ENCODE data around the gene MKI67.

Gene MKI67

DNA sequence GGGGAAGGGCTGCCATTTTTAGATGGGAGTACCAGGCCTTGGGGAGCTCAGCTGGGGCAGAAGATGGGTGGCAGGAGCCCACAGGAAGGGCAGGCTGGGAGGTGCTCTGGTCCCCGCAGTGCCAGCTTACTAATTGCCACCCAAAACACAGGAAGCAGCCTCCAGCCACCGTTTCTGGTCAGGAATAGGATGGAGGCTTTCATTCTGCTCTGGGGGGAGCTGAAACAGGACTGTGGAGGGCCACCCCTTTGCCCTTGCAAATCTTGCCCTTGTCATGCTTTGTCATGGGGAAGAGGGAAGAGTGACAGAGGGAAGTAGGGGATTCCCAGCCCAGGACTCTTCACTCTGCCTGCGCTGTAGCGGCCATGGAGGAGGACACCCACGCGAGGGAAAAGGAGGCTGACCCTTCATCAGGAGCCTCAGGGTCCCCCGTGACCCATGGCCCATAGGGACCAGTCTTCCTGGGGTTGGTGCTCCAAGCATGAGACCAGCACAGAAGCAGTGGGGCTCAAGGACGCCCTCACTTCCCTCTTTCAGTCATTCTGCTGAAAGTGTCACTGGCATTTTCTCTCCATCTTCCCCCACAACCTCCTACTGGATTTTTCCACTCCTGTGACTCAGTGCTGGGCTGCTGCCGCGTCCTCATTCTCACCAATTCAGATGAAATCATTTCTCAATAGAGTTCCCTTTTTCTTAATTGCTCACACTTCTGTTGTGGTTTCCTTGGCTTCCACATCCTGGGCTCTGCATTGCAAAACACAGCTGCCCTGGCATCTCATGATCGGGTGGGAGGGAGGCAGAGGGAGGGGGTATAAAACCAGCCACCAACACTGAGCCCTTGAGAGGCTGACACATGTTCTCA, 61.9 kb downstream of the MKI67 start:
- peak; percentile 76 to 85 for DNase-seq

DNA sequence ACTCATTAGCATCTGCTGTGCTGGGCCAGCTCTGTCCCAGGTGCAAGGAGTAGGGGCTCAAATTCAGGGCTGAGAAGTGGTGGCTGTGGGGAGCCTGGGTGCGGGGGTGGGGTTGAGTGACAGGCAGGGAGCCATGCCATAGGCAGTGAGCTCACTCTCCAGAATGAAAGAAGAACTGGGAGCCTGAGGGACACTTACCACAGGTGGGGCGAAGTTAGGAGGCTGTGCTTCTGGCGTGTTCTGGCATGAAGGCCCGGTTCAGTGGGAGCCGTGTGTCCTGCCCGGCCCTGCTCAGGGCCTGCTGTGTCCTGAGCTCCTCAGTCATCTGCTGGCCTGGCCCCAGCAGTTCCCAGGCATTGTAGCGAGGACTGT, 62.5 kb downstream of the MKI67 start:
- peak; percentile 40 to 55 for DNase-seq

DNA sequence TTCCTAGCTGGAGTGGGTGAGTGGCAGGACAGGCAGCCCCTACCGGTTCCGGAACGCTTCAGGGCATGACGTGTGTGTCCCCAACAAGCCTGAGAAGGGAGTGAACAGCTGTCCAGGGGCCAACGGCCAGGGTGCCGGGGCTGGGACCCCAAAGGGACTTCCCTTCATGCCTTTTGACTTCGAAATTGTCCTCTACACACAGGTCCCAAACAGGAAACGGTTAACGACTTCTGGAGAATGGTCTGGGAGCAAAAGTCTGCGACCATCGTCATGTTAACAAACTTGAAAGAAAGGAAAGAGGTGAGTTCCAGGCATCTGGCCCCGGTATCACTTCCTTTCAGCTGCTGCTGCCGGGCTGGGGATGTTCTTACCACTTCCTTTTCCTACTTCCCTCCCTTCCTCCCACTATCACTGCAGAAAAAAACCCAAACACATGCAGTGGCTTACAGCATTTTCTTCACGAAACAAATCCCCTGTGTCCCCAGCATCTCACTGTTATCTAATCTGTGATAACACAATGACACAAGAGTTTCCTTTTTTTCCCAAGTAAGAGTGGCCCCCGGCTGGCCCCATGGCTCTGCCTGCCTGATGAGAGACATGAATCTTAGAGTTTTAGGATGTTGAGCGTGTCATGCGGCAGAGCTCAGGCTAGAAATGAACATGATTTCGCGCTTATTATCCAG, 63.2 kb downstream of the MKI67 start:
- DNase-seq = peak; percentile 47 to 58

DNA sequence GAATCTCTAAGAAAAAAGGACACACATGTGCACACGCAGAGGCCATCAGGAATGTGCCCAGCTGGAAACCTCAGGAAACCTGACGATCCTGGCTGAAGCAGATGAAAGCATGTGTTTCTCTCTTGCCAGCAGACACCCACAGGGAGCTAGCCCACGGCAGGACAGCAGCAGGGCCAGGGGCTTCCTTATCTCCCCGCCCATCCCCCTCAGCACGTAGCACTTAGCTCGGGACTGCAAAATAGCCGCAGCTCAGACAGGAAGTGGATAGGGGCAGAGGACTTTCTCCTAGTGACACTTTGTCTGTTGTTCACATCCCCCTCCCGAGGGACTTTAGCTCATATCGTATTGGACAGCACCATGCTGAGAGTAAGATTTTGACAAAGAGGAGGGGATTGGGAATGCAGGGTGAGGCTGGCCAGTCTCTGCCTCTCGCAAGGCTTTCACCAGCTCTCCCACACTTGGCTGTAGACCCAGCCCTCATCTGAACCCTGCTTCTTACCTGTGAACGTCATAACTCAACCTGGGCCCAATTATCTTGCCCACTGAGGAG, 63.8 kb downstream of the MKI67 start:
- DNase-seq = no peak

DNA sequence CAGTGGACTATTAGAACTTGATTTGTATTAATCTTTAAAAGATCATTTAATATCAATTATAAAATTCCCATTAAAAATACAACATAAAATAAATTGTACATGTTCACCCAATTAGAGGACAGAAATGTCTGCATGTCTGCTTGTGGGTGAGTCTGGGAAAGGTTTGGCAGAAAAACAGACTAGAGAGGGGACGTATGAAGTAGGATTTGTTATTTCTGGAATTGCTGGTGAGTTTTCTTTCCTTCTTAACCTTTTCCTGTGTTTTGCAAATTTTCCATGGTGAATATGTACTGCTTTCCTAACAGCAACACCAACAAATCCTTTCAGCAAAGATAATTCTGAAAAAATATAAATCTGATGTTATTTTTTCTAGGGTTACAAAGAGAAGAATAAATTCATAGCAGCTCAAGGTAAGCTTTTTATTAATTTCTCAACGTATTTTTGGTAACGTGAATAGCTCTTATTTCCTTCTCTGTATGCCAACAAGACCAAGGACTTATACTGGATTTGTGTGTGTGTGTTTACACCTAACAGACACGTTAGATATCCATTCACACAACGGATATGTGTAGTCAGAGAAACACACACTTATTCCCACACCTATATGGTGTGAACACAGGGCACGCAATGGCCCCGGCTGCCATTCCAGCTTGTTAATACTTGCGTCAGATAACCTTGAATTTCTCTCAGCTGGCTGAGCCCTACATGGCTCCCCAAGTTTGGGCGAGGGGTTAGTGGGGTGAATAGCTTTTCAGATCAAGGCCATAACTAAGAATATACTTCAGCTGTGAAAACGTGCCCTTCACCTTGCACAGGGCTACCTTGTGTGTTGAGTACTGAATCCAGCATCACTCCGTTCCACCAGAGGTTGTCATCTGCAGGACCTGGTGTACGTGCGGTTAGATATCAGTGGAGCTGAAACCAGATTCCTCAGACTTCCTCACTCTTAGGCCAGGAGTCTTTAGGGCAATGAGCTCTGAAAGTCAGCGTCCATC, 64.6 kb downstream of the MKI67 start:
- no peak for DNase-seq

DNA sequence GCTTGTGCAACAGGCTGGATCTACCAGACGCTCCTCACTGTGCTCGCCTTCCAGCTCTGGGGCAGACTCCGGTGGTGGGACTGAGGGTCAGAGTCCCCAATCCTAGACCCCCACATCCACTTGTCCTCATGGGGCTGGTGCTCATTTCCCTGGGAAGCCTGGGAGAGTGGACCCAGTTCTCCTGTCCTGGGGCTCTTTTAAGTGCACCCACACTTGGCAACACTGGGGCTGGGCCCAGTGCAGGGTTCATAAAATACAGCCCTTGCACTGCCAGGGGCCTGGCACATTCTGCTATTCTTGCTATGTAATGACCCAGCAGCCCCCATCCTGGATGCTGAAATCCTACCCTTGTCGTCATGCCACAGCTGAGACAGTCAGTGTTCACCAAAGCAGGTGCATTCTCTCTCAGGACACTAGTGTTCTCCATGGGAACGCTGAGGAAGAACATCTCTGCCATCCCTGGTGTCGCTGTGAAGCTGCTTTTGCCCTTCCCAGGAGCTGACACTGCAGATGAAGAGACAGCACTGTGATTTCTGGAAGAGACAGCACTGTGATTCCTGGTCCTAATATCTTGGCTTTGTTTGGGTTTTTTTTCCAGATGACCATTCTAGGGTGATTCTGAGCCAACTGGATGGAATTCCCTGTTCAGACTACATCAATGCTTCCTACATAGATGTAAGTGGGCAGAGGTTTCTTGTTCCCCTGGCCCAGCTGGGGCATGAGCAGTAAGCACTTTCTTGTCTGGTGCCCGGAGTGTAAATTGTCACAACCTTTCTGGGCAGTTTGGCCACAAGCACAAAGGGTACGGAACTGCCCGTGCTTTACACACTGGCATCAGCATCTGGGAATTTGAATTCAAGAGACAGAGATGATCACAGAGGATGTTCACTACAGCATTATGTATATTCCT, 65.6 kb downstream of the MKI67 start:
- DNase-seq = no peak

DNA sequence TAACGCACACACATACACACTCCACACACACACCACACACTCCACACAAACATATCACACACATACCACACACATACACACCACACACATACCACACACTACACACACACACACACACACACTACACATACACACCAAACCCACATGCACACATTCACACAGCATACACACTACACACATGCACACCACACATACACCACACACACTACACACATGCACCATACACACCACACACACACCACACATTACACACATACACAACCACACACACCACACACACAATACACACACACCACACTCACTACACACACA, 66.3 kb downstream of the MKI67 start:
- no peak for DNase-seq

DNA sequence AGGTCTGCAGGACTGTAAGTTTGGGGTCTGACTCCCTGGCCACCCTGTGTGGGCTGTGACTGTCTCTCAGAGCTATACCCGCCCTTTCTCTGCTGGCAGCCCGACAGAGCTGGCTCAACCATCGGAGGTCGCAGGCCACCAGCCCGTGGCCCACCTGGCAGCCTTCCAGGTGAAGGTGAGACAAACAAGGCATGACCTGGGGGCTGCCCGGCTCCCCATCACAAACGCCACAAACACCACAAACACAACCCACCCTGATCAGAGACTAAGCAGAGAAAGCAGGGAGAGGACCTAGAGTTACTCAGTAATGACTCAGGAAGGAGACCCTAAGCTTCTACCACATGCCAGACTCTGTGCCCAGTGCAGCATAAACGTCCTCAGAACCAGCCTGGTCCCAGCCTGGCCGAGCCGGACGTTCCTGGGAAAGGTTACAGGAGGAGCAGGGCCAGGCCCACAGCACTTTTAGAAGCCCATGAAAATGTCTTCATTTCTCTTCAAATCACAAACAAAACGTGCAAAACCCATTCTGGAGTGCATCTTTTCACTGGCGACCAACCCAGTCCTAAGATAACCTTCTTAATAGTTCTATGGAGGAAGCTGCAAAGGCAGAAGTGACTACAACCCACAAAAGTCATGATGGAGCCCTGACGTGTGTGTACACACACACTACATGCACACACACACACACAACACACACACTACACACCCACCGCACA, 66.8 kb downstream of the MKI67 start:
- no peak for DNase-seq

DNA sequence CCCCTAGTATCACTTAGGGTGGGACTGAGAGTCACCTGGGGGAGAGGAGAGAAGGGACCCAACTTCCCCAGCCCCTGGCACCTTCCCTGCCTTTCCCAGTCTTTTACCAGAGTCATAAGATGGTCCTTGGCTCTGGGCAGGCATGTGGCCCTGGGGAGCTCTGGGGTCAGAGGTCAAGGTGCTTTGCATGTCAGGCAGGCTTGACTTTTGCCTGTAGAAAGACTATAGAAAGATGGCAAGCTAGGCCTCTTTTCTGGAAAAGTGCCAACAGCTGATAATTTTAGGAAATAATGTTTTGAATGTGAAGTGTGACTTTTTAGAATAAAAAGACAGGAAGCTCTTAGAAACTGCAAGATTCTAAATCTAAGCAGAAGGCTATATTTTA, 67.5 kb downstream of the MKI67 start:
- DNase-seq = no peak

DNA sequence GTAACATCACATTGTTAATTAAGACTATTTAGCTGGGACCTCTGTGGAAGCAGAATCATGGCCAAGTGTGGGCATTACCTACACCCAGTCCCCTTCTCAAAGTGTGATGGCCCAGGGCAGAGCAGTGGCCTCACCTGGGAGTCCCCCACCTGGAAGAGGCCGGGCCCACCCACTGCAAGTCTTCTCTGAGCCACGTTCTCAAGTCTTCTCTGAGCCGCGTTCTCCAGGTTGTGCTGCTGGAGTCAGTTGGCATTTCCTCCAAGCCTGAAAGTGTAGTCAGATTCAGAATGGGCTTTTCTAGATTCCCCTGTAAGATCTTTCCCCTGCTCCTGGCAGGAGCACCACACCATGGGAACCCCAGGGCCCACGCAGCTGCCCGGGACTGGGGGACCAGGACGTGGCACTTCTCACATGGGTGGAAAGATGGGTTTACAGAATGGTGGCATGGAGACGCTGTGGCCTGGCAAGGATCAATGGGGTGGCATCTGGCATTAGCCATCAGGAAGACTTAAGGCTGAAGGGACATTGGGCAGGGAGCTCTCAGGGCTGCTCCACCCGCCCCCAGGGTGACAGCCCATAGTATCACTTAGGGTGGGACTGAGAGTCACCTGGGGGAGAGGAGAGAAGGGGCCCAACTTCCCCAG, 68.0 kb downstream of the MKI67 start:
- no peak for DNase-seq

DNA sequence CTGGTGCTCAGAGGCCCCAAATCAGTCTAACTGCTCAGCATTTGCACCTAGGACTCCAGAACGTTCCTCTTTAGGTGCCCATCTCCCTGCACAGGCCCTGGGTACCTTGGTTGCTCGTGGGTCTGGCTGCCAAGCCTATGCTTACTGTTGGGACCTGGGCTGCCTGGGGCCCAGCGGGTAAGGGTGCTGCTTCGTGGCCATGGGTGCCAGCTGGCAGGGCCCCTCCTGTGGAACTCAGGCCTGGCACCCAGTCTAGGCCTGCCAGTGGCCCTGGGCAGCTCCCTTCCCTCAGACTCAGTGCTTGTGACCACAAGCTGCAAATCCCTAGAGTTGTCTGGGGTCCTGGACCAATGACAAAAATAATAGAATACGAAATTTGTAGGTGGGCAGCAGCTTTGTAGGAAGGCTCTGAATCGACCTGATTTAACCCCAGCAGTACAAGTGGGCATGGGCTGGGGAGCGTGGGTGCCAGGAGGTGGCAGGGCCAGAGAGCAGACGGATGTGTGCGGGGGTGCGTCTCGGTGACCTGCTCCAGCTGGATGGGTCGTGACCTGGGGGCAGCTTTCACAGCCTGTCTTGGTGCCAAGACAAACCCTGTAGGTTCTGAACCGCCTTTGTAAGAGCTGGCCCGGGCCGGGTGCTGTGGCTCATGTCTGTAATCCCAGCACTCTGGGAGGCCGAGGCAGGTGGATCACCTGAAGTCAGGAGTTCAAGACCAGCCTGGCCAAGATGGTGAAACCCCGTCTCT, 69.7 kb downstream of the MKI67 start:
- DNase-seq = no peak

DNA sequence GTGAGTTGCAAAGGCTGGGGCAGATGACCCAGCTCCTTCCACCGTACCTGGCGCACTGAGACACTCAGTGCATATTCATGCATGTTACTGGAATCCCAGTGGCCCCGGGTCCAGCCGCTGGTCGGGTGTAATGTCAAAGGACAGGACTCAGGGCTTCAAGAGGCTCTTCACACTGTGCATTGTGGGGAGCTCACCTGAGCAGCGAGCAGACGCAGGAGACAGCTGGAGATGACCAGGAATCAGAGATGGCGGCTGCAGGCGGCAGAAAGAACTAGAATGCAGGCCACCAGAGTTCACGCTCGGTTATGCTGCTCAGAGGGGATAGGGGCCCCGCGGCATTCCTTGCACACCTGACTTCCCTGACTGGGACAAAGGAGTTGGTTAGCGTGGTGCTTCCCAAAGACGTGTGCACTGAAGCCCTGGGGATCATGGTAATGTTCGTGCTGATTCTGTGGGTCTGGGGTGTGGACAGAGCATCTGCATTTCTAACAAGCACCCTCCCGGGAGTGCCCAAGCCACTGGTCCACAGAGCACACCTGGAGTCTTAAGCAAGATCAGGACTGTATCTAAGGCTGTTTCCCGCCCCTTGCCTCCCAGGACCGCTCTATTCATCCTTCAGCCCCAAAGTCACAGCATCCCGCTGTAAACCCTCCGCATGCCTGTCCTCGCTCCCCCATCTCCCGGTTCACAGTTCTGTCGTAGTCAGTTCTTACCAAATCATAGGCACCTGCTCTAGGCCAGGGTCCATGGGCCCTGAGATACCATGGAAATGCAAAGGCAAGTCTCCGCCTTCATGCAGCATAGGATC, 71.0 kb downstream of the MKI67 start:
- no peak for DNase-seq

DNA sequence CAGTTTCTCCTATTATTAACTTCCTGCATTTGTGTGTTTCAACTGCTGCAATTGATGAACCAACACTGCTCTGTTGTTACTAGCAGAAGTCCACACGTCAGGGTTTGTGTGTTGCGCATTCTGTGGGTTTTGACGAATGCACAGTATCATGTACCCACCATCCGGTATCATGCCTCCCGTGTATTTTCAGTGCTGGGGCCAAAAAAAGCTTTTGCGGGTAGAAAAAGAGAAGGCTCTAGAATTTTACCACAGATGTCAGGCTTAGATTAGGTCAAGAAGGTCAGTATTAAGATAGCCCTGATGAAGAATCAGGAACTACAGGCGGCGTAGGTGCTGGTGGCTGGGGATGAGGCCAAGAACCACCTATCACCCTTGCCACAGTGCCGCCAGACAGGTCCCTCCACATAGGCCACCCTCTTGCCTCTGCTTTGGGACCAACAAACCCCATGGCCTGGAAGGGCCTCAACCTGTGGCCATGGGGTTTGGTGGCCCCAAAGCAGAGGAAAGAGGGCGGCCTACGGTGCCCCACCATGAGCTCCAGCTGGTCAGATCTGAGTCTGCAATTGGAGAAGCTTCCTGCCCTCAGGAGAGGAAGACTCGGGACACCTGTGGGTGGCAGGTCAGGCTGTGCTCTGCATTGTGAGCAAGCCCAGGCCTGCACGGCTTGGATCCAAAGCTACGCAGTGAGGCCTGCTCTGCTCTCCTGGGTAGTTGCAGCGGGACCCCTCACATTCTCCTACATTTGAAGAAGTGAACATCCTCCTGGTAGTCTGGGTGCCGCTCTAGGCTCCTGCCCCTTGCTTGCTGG, 71.9 kb downstream of the MKI67 start:
- no peak for DNase-seq

DNA sequence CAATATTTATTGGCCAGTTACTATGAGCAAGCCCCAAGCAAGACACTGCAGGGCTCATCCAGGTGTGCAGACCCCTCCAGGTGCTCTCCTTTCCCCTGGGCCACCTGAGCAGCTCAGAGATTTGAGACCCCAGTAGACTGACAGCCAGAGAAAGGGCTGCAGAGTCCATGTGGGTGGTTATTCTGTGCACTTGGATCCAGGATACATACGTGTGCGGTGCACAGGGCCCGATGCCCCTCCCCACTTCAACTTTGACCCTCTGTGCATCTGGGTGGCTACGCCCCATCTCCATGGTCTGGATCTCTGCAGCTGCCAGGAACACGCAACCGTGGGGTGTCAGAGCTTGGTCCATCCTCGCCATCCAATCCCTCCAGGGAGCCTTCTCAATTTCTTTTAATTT, 72.9 kb downstream of the MKI67 start:
- DNase-seq = no peak

DNA sequence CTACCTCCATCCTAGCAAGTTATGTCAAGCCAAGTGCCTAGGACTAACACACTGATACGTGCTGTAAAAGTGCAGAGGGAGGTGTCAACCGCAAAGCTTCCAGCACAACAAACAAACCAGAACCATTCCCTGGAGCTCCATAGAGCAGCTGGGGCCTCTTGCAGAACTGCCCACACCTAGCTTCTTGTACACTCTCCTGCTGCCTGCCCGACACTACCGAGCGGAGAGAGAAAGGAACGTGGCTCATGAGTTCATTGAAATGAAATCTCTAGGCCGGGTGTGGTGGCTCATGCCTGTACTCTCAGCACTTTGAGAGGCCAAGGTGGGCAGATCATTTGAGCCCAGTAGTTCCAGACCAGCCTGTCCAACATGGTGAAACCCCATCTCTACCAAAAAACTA, 73.5 kb downstream of the MKI67 start:
- DNase-seq = no peak

DNA sequence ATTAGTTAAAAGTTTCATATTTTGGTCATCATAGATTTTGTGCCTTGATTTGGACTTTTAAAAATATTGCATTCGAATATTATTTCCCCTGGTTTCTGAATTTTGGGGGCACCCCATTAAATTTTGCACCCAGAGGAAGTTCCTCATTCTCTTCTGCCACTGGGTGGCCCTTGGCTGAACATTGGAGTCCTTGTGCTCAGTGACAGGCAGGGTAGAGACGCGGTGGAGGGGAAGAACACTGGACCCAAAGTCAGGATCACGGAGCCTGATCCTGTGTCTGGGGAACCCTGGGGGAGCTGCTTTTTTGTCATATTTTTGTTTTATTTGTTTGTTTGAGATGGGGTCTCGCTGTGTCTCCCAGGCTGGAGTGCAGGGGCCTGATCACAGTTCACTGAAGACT, 74.7 kb downstream of the MKI67 start:
- DNase-seq = no peak

DNA sequence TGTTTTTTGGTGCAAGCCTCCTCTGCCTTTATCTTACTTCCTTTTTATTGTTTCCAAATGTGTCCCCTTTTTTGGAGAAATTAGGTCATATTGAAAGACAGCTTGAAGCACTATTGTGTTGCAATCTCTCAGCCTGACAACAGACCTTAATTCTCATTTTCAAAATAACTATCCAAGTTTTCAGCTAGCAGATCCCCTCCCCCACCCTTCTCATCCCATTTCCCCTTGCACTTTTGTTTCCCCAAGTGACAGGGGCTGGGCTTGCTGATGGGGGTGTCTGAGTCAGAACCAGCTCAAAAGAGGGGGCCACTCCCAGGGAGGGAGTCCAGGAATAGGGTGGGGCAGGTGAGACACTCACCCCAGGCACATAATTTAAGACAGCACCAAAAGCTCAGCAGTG, 75.3 kb downstream of the MKI67 start:
- no peak for DNase-seq

DNA sequence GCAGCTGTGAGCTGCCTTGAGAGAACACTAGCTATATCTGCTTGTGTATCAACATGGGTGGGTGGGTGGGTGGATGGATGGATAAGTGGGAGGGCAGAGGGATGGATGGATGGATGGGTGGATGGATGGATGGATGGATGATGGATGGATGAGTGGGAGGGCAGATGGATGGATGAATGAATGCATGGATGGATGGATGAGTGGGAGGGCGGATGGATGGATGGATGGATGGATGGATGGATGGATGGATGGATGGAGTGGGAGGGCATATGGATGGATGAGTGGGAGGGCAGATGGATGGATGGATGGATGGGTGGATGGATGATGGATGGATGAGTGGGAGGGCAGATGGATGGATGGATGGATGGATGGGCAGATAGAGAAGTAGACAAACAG, 76.1 kb downstream of the MKI67 start:
- DNase-seq = no peak
